WTC11 (cell line): Measurements from ENCODE around the gene SGCD. TPM values are rescaled to one million over a fixed set of nuclear protein-coding genes. Genes with fewer than 3 reads are reported as not detected.

Experiments used
- ATAC-seq: fragments of 200-7000 bp; cut with Tn5 transposase; 2 replicates; pipeline ENCODE4 v1.10.0; 2021; ENCODE audit warnings: mild to moderate bottlenecking, moderate library complexity
- CTCF ChIA-PET: fragments of 300-600 bp; sonication (Branson Sonifier 250); formaldehyde crosslinking; loops from one replicate; lab custom pipeline; 2021; ENCODE audit warnings: antibody characterized with exemption; lab: Charles Lee
- POLR2A ChIA-PET: fragments of 350-600 bp; sonication (Branson Sonifier 250); formaldehyde crosslinking; loops from one replicate; lab custom pipeline; 2021; ENCODE audit warnings: antibody characterized with exemption; lab: Charles Lee
- DNase-seq: peaks from one replicate; pipeline ENCODE4 v3.0.0; 2021; ENCODE audit warnings: low spot score
- H3K27ac Mint-ChIP-seq: 2 replicates; pipeline ENCODE4 v1.8.0; 2021; ENCODE audit warnings: mixed read lengths
- H3K27me3 Mint-ChIP-seq: 2 replicates; pipeline ENCODE4 v1.8.0; 2021; ENCODE audit warnings: low read depth, mild to moderate bottlenecking, moderate library complexity, mixed read lengths
- H3K36me3 Mint-ChIP-seq: 2 replicates; pipeline ENCODE4 v1.8.0; 2021; ENCODE audit warnings: mixed read lengths
- H3K4me1 Mint-ChIP-seq: 2 replicates; pipeline ENCODE4 v1.8.0; 2022; ENCODE audit warnings: mixed read lengths
- H3K4me3 Mint-ChIP-seq: 2 replicates; pipeline ENCODE4 v1.8.0; 2021; ENCODE audit warnings: mild to moderate bottlenecking, moderate library complexity, mixed read lengths
- H3K9me3 Mint-ChIP-seq: 2 replicates; pipeline ENCODE4 v1.8.0; 2021; ENCODE audit warnings: mixed read lengths
- CREM ChIP-seq: sonication (generic); formaldehyde crosslinking; IDR thresholded peaks from 2 replicates; pipeline ENCODE4 v1.8.1; 2022; ENCODE audit warnings: mild to moderate bottlenecking, missing genetic modification reagents, moderate library complexity
- ELF4 ChIP-seq: sonication (generic); formaldehyde crosslinking; IDR thresholded peaks from 2 replicates; pipeline ENCODE4 v1.8.1; 2022; ENCODE audit warnings: low read depth, mild to moderate bottlenecking, moderate library complexity, missing genetic modification reagents
- ESRRA ChIP-seq: sonication (generic); formaldehyde crosslinking; IDR thresholded peaks from 2 replicates; pipeline ENCODE4 v1.8.1; 2022; ENCODE audit warnings: mild to moderate bottlenecking, missing genetic modification reagents, borderline replicate concordance
- GRHL2 ChIP-seq: fragments of 250-450 bp; sonication (Bioruptor Pico); IDR thresholded peaks from 2 replicates; pipeline ENCODE4 v1.8.0; 2022; ENCODE audit warnings: mild to moderate bottlenecking, moderate library complexity; ENCODE audit not compliant: insufficient replicate concordance, severe bottlenecking
- JAZF1 ChIP-seq: fragments of 250-450 bp; sonication (Bioruptor Pico); IDR thresholded peaks from 2 replicates; pipeline ENCODE4 v1.9.0; 2021; ENCODE audit warnings: moderate library complexity, mild to moderate bottlenecking, inconsistent platforms
- JUN ChIP-seq: sonication (generic); formaldehyde crosslinking; IDR thresholded peaks from 2 replicates; pipeline ENCODE4 v1.8.0; 2023; ENCODE audit warnings: mild to moderate bottlenecking, missing genetic modification reagents
- NR2C2 ChIP-seq: sonication (generic); formaldehyde crosslinking; IDR thresholded peaks from 2 replicates; pipeline ENCODE4 v1.8.0; 2022; ENCODE audit warnings: mild to moderate bottlenecking, missing genetic modification reagents
- SMAD3 ChIP-seq: sonication (generic); formaldehyde crosslinking; IDR thresholded peaks from 2 replicates; pipeline ENCODE4 v1.8.0; 2022; ENCODE audit warnings: missing genetic modification reagents, mild to moderate bottlenecking, borderline replicate concordance
- SMAD4 ChIP-seq: sonication (generic); formaldehyde crosslinking; IDR thresholded peaks from 2 replicates; pipeline ENCODE4 v1.8.0; 2022; ENCODE audit warnings: mild to moderate bottlenecking, missing genetic modification reagents
- TCF7 ChIP-seq: sonication (generic); formaldehyde crosslinking; IDR thresholded peaks from 2 replicates; pipeline ENCODE4 v1.8.0; 2022; ENCODE audit warnings: mild to moderate bottlenecking, low read depth, missing genetic modification reagents, moderate library complexity
- TEAD4 ChIP-seq: sonication (generic); formaldehyde crosslinking; IDR thresholded peaks from 2 replicates; pipeline ENCODE4 v1.8.0; 2022; ENCODE audit warnings: mild to moderate bottlenecking, missing genetic modification reagents
- ZBTB21 ChIP-seq: sonication (generic); formaldehyde crosslinking; IDR thresholded peaks from 2 replicates; pipeline ENCODE4 v1.8.1; 2023; ENCODE audit warnings: mild to moderate bottlenecking, missing genetic modification reagents, borderline replicate concordance
- ZNF121 ChIP-seq: sonication (generic); formaldehyde crosslinking; IDR thresholded peaks from 2 replicates; pipeline ENCODE4 v1.8.0; 2023; ENCODE audit warnings: missing genetic modification reagents
- ZNF138 ChIP-seq: sonication (generic); formaldehyde crosslinking; conservative IDR thresholded peaks from 2 replicates; pipeline ENCODE4 v1.8.1; 2022; ENCODE audit warnings: mild to moderate bottlenecking, moderate library complexity, missing genetic modification reagents
- ZNF317 ChIP-seq: sonication (generic); formaldehyde crosslinking; IDR thresholded peaks from 2 replicates; pipeline ENCODE4 v1.8.1; 2023; ENCODE audit warnings: low read depth, mild to moderate bottlenecking, moderate library complexity, missing genetic modification reagents, borderline replicate concordance
- ZNF416 ChIP-seq: fragments of 250-450 bp; sonication (Bioruptor Pico); IDR thresholded peaks from 2 replicates; pipeline ENCODE4 v1.9.0; 2021; ENCODE audit warnings: mild to moderate bottlenecking, inconsistent platforms
- total RNA-seq: library from RNA; stranded (reverse); gene quantifications from 3 replicates; pipeline ENCODE4 v1.2.3, GENCODE V29; 2021
- TF ChIP-seq, protein P1 (sequence below): sonication (generic); formaldehyde crosslinking; IDR thresholded peaks from 2 replicates; pipeline ENCODE4 v1.8.1; 2022; ENCODE audit warnings: mild to moderate bottlenecking, missing genetic modification reagents, moderate library complexity, borderline replicate concordance
- TF ChIP-seq, protein P2 (sequence below): sonication (generic); formaldehyde crosslinking; IDR thresholded peaks from 2 replicates; pipeline ENCODE4 v1.8.0; 2023; ENCODE audit warnings: missing genetic modification reagents
- TF ChIP-seq, protein P3 (sequence below): sonication (generic); formaldehyde crosslinking; IDR thresholded peaks from 2 replicates; pipeline ENCODE4 v1.8.1; 2023; ENCODE audit warnings: mild to moderate bottlenecking, moderate library complexity, missing genetic modification reagents
- TF ChIP-seq, protein P4 (sequence below): sonication (generic); formaldehyde crosslinking; IDR thresholded peaks from 2 replicates; pipeline ENCODE4 v1.8.0; 2023; ENCODE audit warnings: mild to moderate bottlenecking, missing genetic modification reagents

SGCD gene
- total RNA-seq, 1 experiment from 2014 or later: 0.33 TPM

DNA sequence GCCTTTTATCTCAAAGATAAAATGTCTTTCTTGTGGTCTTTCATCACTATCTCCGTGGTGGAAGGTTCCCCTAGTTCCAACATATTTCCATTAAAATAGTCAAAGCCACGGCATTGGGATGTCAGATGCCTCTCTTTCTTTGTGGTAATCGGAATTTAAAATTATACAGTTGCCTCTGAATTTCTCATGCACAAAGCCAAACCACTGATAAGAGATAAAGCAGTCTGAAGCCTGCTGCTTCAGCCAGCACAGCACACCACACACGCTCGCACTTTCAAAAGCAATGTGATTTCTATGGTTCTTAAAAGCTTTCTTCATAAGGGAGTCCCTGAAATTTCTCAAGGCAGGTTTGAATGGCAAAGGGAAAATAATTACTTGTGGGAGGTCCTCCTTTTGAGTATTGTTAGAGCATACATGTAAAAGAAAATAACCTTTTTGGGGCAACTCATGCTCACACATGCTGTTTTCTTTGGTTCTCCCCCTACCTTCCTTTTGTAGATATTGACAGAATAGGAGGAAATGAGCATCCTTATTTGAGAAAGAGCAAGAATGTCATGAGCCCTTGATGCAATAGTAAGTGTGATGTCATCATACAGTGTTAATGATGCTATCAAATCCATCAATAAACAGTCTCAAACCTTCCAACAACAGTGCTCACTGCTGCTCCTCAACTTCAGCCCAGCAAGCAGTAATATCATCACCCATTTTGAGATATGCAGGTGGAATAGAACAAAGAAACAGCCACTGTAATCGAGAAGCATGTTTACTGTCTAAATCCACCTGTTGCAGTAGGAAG, 437.4 kb downstream of the SGCD start:
- TF ChIP-seq ZNF317 (CRISPR knock-in tag) (no peak), ZNF138 (CRISPR knock-in tag) (no peak)
- TF ChIP-seq, all 79 proteins: peak for 0
- peaks cover 20% of the 10 kb centered on the region for H3K4me1 Mint-ChIP-seq
- no peaks in the 10 kb centered on the region for H3K27me3 Mint-ChIP-seq
- no peak for ATAC-seq
- POLR2A ChIA-PET: no interaction called here
- H3K27ac Mint-ChIP-seq: no peak overlapping the region
- CTCF ChIA-PET: no interaction called here
- DNase-seq: no peak
- H3K36me3 Mint-ChIP-seq: no peaks in the 10 kb centered on the region
- H3K9me3 Mint-ChIP-seq: no peaks in the 10 kb centered on the region
- no peak overlapping the region for H3K4me3 Mint-ChIP-seq

DNA sequence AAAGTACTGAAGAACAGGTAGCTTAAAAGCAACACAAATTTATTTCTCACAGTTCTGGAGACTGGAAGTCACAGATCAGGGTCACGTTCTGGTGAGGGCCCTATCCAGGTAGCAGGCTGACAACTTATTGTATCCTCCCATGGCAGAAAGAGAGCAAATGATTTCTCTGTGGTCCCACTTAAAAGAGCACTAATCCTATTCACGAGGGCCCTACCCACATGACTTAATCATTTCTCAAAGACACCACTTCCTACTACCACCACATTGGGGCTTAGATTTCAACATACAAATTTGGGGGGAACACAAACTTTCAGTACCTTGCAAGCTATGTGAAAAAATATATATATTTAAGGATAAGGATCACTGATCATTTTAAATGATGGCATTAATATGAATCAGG, 447.3 kb downstream of the SGCD start:
- CTCF ChIA-PET: no interaction called here
- no peak for DNase-seq
- H3K27ac Mint-ChIP-seq: no peak overlapping the region
- no peaks in the 10 kb centered on the region for H3K36me3 Mint-ChIP-seq
- H3K27me3 Mint-ChIP-seq: no peaks in the 10 kb centered on the region
- POLR2A ChIA-PET: no interaction called here
- H3K4me3 Mint-ChIP-seq: no peak overlapping the region
- H3K9me3 Mint-ChIP-seq: peaks cover 8% of the 10 kb centered on the region
- ATAC-seq: no peak
- TF ChIP-seq, protein P1, sequence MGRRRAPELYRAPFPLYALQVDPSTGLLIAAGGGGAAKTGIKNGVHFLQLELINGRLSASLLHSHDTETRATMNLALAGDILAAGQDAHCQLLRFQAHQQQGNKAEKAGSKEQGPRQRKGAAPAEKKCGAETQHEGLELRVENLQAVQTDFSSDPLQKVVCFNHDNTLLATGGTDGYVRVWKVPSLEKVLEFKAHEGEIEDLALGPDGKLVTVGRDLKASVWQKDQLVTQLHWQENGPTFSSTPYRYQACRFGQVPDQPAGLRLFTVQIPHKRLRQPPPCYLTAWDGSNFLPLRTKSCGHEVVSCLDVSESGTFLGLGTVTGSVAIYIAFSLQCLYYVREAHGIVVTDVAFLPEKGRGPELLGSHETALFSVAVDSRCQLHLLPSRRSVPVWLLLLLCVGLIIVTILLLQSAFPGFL (CRISPR knock-in tag): no peak
- TF ChIP-seq SMAD4 (CRISPR knock-in tag): no peak
- TF ChIP-seq NR2C2 (CRISPR knock-in tag): no peak
- TF ChIP-seq, protein P2, sequence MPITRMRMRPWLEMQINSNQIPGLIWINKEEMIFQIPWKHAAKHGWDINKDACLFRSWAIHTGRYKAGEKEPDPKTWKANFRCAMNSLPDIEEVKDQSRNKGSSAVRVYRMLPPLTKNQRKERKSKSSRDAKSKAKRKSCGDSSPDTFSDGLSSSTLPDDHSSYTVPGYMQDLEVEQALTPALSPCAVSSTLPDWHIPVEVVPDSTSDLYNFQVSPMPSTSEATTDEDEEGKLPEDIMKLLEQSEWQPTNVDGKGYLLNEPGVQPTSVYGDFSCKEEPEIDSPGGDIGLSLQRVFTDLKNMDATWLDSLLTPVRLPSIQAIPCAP (CRISPR knock-in tag): no peak
- no peak for TF ChIP-seq TCF7 (CRISPR knock-in tag)
- TF ChIP-seq SMAD3 (CRISPR knock-in tag): no peak
- 0 out of 2 replicates have a peak, but pooled peaks cover 2% of the 10 kb centered on the region for H3K4me1 Mint-ChIP-seq

DNA sequence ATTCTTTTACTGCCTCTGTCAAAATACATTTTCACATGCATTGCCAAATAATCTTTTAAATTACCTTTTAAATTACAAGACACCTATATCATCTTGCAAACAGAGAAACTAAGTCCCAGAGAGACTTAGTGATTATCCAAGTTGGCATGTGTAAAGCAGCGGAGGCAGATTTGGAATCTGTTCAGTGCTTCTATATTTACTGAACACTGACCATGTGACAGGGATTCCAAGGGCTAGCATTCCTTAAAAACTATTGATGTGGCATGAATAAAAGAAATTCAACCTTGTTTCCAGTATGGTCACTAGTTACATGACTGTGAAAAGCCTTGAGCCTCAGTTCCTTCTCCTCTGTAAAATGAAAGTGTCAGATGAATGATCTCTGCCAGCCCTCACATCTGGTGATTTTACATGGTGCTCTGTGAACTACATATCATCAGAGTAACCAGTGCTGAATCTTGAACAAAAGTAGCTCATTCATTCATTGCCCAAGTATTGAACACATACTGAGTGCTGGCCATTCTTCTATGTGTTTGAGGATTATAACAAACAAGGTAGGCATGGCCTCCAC, 451.3 kb downstream of the SGCD start:
- H3K27ac Mint-ChIP-seq: no peak overlapping the region

DNA sequence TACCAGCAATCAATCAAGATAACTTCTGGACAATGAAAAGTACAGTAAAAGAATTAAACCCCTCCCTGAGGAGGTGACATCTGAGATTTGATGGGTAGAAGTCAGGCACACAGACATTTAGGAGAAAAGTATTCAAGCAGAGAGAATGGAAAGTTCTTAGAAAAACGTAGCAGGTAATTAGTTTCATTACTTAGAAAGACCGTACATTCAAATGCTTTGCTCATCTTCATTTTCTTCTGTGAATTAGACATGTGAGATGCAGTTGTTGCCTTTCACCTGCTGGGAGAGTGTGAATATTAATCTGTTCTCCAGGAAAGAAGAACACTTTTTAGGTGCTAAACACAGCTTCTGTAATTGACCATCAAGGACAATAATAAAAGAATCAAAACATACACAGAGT, 451.8 kb downstream of the SGCD start:
- ATAC-seq (no peak), DNase-seq (no peak)
- Mint-ChIP-seq H3K27ac (no peak overlapping the region; the same call in 1 of the 2 replicates), H3K36me3 (peaks cover 11% of the 10 kb centered on the region), H3K27me3 (no peaks in the 10 kb centered on the region), H3K4me1 (0 out of 2 replicates have a peak, but pooled peaks cover 2% of the 10 kb centered on the region), H3K9me3 (peaks cover 21% of the 10 kb centered on the region), H3K4me3 (no peak overlapping the region)
- POLR2A ChIA-PET: no interaction called here
- CTCF ChIA-PET: no interaction called here
- TF ChIP-seq CREM (CRISPR knock-in tag) (no peak), JAZF1 (CRISPR knock-in tag) (no peak), ZNF121 (no peak), GRHL2 (CRISPR knock-in tag) (no peak), ZBTB21 (no peak), ESRRA (CRISPR knock-in tag) (no peak)
- TF ChIP-seq, protein P3, sequence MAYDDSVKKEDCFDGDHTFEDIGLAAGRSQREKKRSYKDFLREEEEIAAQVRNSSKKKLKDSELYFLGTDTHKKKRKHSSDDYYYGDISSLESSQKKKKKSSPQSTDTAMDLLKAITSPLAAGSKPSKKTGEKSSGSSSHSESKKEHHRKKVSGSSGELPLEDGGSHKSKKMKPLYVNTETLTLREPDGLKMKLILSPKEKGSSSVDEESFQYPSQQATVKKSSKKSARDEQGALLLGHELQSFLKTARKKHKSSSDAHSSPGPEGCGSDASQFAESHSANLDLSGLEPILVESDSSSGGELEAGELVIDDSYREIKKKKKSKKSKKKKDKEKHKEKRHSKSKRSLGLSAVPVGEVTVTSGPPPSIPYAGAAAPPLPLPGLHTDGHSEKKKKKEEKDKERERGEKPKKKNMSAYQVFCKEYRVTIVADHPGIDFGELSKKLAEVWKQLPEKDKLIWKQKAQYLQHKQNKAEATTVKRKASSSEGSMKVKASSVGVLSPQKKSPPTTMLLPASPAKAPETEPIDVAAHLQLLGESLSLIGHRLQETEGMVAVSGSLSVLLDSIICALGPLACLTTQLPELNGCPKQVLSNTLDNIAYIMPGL (CRISPR knock-in tag): no peak
- TF ChIP-seq, protein P1 (CRISPR knock-in tag): no peak

More for the DNA sequence above, 451.3 kb downstream of the SGCD start:
- DNase-seq (no peak), ATAC-seq (no peak)
- POLR2A ChIA-PET: interaction anchor here (0.6 kb wide), 1 partner anchor 110 kb away, joined by 3 read pairs; no protein-coding TSS in a partner anchor
- CTCF ChIA-PET: no interaction called here
- TF ChIP-seq, protein P4, sequence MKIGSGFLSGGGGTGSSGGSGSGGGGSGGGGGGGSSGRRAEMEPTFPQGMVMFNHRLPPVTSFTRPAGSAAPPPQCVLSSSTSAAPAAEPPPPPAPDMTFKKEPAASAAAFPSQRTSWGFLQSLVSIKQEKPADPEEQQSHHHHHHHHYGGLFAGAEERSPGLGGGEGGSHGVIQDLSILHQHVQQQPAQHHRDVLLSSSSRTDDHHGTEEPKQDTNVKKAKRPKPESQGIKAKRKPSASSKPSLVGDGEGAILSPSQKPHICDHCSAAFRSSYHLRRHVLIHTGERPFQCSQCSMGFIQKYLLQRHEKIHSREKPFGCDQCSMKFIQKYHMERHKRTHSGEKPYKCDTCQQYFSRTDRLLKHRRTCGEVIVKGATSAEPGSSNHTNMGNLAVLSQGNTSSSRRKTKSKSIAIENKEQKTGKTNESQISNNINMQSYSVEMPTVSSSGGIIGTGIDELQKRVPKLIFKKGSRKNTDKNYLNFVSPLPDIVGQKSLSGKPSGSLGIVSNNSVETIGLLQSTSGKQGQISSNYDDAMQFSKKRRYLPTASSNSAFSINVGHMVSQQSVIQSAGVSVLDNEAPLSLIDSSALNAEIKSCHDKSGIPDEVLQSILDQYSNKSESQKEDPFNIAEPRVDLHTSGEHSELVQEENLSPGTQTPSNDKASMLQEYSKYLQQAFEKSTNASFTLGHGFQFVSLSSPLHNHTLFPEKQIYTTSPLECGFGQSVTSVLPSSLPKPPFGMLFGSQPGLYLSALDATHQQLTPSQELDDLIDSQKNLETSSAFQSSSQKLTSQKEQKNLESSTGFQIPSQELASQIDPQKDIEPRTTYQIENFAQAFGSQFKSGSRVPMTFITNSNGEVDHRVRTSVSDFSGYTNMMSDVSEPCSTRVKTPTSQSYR (CRISPR knock-in tag): no peak
- no peak for TF ChIP-seq TEAD4 (CRISPR knock-in tag)
- TF ChIP-seq ELF4 (CRISPR knock-in tag): no peak
- no peak for TF ChIP-seq ZNF416 (CRISPR knock-in tag)
- TF ChIP-seq JUN (CRISPR knock-in tag): no peak
- no peak for TF ChIP-seq JAZF1 (CRISPR knock-in tag)
- H3K36me3 Mint-ChIP-seq: 0 out of 2 replicates have a peak, but pooled peaks cover 7% of the 10 kb centered on the region
- H3K27me3 Mint-ChIP-seq: no peaks in the 10 kb centered on the region
- peaks cover 16% of the 10 kb centered on the region for H3K9me3 Mint-ChIP-seq
- no peak overlapping the region for H3K4me3 Mint-ChIP-seq
- H3K4me1 Mint-ChIP-seq: 0 out of 2 replicates have a peak, but pooled peaks cover 2% of the 10 kb centered on the region
